SK-N-SH (cell line): ENCODE data around the gene KIF1C. TPM values are rescaled to one million over a fixed set of nuclear protein-coding genes. Genes with fewer than 3 reads are reported as not detected.

Source experiments
- CTCF ChIA-PET: fragments of 300-600, 350-600 bp; formaldehyde crosslinking; extraction: SDS; loops from one replicate; lab custom pipeline; 2021; lab: Yijun Ruan, JAX
- POLR2A ChIA-PET: fragments of 350-600 bp; sonication (Branson Sonifier 250); formaldehyde crosslinking; extraction: SDS; loops from one replicate; lab custom pipeline; 2020; ENCODE audit warnings: antibody characterized with exemption, inconsistent platforms; lab: Yijun Ruan, JAX
- DNase-seq: peaks from one replicate; pipeline ENCODE4 v3.0.0; 2012
- H2AFZ ChIP-seq: fragments of 200-600 bp; sonication (generic); 2 replicates; pipeline ENCODE4 v1.8.1; 2016; ENCODE audit warnings: antibody characterized with exemption, mild to moderate bottlenecking, low read depth
- H3F3A ChIP-seq: fragments of 200-600 bp; sonication (generic); replicated peaks from 2 replicates; pipeline ENCODE3; 2016; ENCODE audit warnings: antibody characterized with exemption, mild to moderate bottlenecking; ENCODE audit not compliant: insufficient read depth
- H3K27ac ChIP-seq, 2 experiments: fragments of 200-500 bp in 1 of 2; fragments of 200-600 bp in 1 of 2; sonication (Bioruptor generic) in 1 of 2; sonication (generic), shearing (Covaris generic) in 1 of 2; 2 replicates each; pipeline versions ENCODE4 v1.5.1 to v1.6.1; 2014 to 2016; ENCODE audit warnings: low read depth in 2 of 2, inconsistent platforms in 1 of 2, low read length in 1 of 2, mild to moderate bottlenecking in 1 of 2, mixed read lengths in 1 of 2
- H3K27me3 ChIP-seq: fragments of 200-600 bp; sonication (generic), shearing (Covaris generic); 2 replicates; pipeline ENCODE4 v1.6.1; 2016; ENCODE audit warnings: mixed run types; ENCODE audit not compliant: insufficient read depth
- H3K36me3 ChIP-seq, 2 experiments: fragments of 200-500 bp in 1 of 2; fragments of 200-600 bp in 1 of 2; sonication (Bioruptor generic) in 1 of 2; sonication (generic) in 1 of 2; replicated peaks in 1 of 2; 2 replicates each; pipeline versions ENCODE3 to v1.5.1; 2014 to 2016; ENCODE audit warnings: low read length in 1 of 2, mild to moderate bottlenecking in 1 of 2; ENCODE audit not compliant: insufficient read depth in 2 of 2, control insufficient read depth in 1 of 2
- H3K4me1 ChIP-seq, 2 experiments: fragments of 200-500 bp in 1 of 2; fragments of 200-600 bp in 1 of 2; sonication (Bioruptor generic) in 1 of 2; sonication (generic), shearing (Covaris generic) in 1 of 2; 2 replicates each; pipeline versions ENCODE4 v1.5.1 to v1.6.1; 2014 to 2016; ENCODE audit warnings: low read depth in 1 of 2, low read length in 1 of 2, mixed run types in 1 of 2; ENCODE audit not compliant: insufficient read depth in 2 of 2, control insufficient read depth in 1 of 2
- H3K4me2 ChIP-seq: fragments of 200-600 bp; sonication (generic), shearing (Covaris generic); 2 replicates; pipeline ENCODE4 v1.6.1; 2017; ENCODE audit warnings: mixed run types
- H3K4me3 ChIP-seq, 2 experiments: fragments of 200-500 bp in 1 of 2; fragments of 200-600 bp in 1 of 2; sonication (Bioruptor generic) in 1 of 2; sonication (generic), shearing (Covaris generic) in 1 of 2; 2 replicates each; pipeline versions ENCODE4 v1.5.1 to v1.8.1; 2014 to 2016; ENCODE audit warnings: low read depth in 2 of 2, inconsistent platforms in 1 of 2, low read length in 1 of 2, mild to moderate bottlenecking in 1 of 2, mixed read lengths in 1 of 2, moderate library complexity in 1 of 2
- H3K79me2 ChIP-seq: fragments of 200-600 bp; sonication (generic); 2 replicates; pipeline ENCODE4 v1.8.1; 2017; ENCODE audit warnings: mild to moderate bottlenecking; ENCODE audit not compliant: insufficient read depth
- H3K9ac ChIP-seq: fragments of 200-600 bp; sonication (generic); 2 replicates; pipeline ENCODE4 v1.6.1; 2017; ENCODE audit warnings: mixed run types
- H3K9me2 ChIP-seq: fragments of 200-600 bp; sonication (generic); 2 replicates; pipeline ENCODE4 v1.6.1; 2017; ENCODE audit warnings: mixed run types
- H3K9me3 ChIP-seq: fragments of 200-600 bp; sonication (generic); 2 replicates; pipeline ENCODE4 v1.6.1; 2017; ENCODE audit warnings: mixed run types, mild to moderate bottlenecking, moderate library complexity
- H4K20me1 ChIP-seq: fragments of 200-600 bp; sonication (generic); 2 replicates; pipeline ENCODE4 v1.6.1; 2017; ENCODE audit warnings: mild to moderate bottlenecking, mixed run types; ENCODE audit not compliant: insufficient read depth
- EZH2phosphoT487 ChIP-seq: fragments of 200-600 bp; sonication (generic); IDR thresholded peaks from 2 replicates; pipeline ENCODE4 v1.6.1; 2017; ENCODE audit warnings: low read depth, mixed run types, mild to moderate bottlenecking, antibody characterized with exemption, moderate library complexity, borderline replicate concordance
- FOXJ3 ChIP-seq: sonication (generic); formaldehyde crosslinking; IDR thresholded peaks from 2 replicates; pipeline ENCODE4 v1.5.1; 2020; ENCODE audit warnings: mild to moderate bottlenecking, missing genetic modification reagents
- GABPA ChIP-seq: IDR thresholded peaks from 2 replicates; pipeline ENCODE4 v1.4.0; 2012; ENCODE audit warnings: low read depth, mild to moderate bottlenecking
- JUND ChIP-seq: IDR thresholded peaks from 2 replicates; pipeline ENCODE4 v1.4.0; 2012
- MEF2A ChIP-seq: IDR thresholded peaks from 2 replicates; pipeline ENCODE4 v1.4.0; 2012; ENCODE audit warnings: low read depth, borderline replicate concordance
- NFIC ChIP-seq: IDR thresholded peaks from 2 replicates; pipeline ENCODE4 v1.4.0; 2012; ENCODE audit warnings: borderline replicate concordance
- NRF1 ChIP-seq: IDR thresholded peaks from 2 replicates; pipeline ENCODE4 v1.6.1; 2012; ENCODE audit warnings: low read depth, mild to moderate bottlenecking, low read length
- POLR2AphosphoS5 ChIP-seq: IDR thresholded peaks from 2 replicates; pipeline ENCODE4 v1.6.1; 2012; ENCODE audit warnings: low read depth, low read length
- RAD21 ChIP-seq: IDR thresholded peaks from 2 replicates; pipeline ENCODE4 v1.6.1; 2012; ENCODE audit warnings: mild to moderate bottlenecking, low read length
- RCOR1 ChIP-seq: fragments of 150-350 bp; IDR thresholded peaks from 2 replicates; pipeline ENCODE4 v1.6.1; 2017; ENCODE audit warnings: antibody characterized with exemption, low read length
- YY1 ChIP-seq: IDR thresholded peaks from 2 replicates; pipeline ENCODE4 v1.4.0; 2012; ENCODE audit warnings: low read depth, mild to moderate bottlenecking
- WGBS: methylation state at CpG from one replicate; pipeline ENCODE4 v1.1.6; 2017; ENCODE audit warnings: low lambda C conversion rate; 5-methylcytosine and 5-hydroxymethylcytosine counted together
- polyA plus RNA-seq, 3 experiments: library from polyadenylated mRNA; depleted of rRNA; stranded (reverse); fragments of >200 nt; gene quantifications; 2 replicates each; pipeline ENCODE4 v1.2.3, GENCODE V29; 2012
- TF ChIP-seq, protein P1 (sequence below): fragments of 150-350 bp; IDR thresholded peaks from 2 replicates; pipeline ENCODE4 v1.6.1; 2016; ENCODE audit warnings: mild to moderate bottlenecking, low read depth, low read length
- TF ChIP-seq, protein P2 (sequence below): IDR thresholded peaks from 2 replicates; pipeline ENCODE4; 2012
- TF ChIP-seq, protein P3 (sequence below): fragments of 150-350 bp; IDR thresholded peaks from 2 replicates; pipeline ENCODE4 v1.6.1; 2017; ENCODE audit warnings: antibody characterized with exemption, low read length, low read depth, borderline replicate concordance
- TF ChIP-seq, protein P4 (sequence below): IDR thresholded peaks from 2 replicates; pipeline ENCODE4 v1.6.1; 2012; ENCODE audit warnings: mild to moderate bottlenecking, low read depth, low read length, moderate library complexity
- TF ChIP-seq, protein P5 (sequence below): IDR thresholded peaks from 2 replicates; pipeline ENCODE4 v1.4.0; 2012; ENCODE audit warnings: low read depth

Gene KIF1C
- polyA plus RNA-seq, 1 of the 3 experiments (the other 2 are of a cell fraction): 58.2 TPM

DNA sequence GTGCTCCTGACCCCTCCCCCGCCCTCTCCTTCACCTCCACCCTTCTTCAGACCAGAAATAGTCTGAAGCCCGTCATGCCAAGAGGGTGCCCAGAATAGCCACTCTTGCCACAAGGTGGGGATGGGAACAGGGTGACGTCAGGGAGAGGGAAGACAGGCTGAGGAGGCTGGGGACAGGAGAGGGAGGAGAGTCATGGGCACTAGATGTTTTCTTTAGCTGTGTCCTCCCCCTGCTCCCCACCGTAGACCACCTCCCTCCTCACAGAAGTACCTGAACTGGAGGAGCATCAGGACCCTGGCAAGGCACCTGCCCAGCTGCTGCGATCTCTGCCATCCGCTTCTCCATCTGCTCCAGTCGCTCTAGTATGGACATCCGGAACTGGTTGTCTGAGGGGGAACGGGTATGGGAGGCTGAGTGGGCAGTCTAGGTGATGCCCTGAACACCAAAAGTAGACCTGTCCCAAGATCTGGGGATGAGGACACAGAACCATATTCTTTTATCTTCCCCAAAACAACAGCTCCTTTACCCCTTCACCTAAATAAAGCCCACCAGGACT, 23.6 kb upstream of the KIF1C start:
- H3K9ac ChIP-seq: no peak overlapping the region
- no peaks in the 10 kb centered on the region for H3K27me3 ChIP-seq
- H3K79me2 ChIP-seq: peaks cover 11% of the 10 kb centered on the region
- H3K4me2 ChIP-seq: no peak overlapping the region
- H3K27ac ChIP-seq: no peak overlapping the region
- H3K36me3 ChIP-seq: peaks cover 24 to 45% of the 10 kb centered on the region in 2 experiments
- no peak overlapping the region for H2AFZ ChIP-seq
- TF ChIP-seq, protein P1, sequence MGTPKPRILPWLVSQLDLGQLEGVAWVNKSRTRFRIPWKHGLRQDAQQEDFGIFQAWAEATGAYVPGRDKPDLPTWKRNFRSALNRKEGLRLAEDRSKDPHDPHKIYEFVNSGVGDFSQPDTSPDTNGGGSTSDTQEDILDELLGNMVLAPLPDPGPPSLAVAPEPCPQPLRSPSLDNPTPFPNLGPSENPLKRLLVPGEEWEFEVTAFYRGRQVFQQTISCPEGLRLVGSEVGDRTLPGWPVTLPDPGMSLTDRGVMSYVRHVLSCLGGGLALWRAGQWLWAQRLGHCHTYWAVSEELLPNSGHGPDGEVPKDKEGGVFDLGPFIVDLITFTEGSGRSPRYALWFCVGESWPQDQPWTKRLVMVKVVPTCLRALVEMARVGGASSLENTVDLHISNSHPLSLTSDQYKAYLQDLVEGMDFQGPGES: no peak
- TF ChIP-seq, protein P2, sequence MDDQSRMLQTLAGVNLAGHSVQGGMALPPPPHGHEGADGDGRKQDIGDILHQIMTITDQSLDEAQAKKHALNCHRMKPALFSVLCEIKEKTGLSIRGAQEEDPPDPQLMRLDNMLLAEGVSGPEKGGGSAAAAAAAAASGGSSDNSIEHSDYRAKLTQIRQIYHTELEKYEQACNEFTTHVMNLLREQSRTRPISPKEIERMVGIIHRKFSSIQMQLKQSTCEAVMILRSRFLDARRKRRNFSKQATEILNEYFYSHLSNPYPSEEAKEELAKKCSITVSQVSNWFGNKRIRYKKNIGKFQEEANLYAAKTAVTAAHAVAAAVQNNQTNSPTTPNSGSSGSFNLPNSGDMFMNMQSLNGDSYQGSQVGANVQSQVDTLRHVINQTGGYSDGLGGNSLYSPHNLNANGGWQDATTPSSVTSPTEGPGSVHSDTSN: no peak
- TF ChIP-seq, protein P3, sequence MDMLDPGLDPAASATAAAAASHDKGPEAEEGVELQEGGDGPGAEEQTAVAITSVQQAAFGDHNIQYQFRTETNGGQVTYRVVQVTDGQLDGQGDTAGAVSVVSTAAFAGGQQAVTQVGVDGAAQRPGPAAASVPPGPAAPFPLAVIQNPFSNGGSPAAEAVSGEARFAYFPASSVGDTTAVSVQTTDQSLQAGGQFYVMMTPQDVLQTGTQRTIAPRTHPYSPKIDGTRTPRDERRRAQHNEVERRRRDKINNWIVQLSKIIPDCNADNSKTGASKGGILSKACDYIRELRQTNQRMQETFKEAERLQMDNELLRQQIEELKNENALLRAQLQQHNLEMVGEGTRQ: no peak
- no peak for TF ChIP-seq POLR2AphosphoS5
- TF ChIP-seq GABPA: no peak
- no peak for TF ChIP-seq MEF2A
- TF ChIP-seq YY1: no peak
- TF ChIP-seq NFIC: no peak
- no peak for TF ChIP-seq JUND
- TF ChIP-seq FOXJ3: no peak
- no peak for TF ChIP-seq RCOR1
- no peak for TF ChIP-seq NRF1
- TF ChIP-seq EZH2phosphoT487: no peak
- TF ChIP-seq, protein P4, sequence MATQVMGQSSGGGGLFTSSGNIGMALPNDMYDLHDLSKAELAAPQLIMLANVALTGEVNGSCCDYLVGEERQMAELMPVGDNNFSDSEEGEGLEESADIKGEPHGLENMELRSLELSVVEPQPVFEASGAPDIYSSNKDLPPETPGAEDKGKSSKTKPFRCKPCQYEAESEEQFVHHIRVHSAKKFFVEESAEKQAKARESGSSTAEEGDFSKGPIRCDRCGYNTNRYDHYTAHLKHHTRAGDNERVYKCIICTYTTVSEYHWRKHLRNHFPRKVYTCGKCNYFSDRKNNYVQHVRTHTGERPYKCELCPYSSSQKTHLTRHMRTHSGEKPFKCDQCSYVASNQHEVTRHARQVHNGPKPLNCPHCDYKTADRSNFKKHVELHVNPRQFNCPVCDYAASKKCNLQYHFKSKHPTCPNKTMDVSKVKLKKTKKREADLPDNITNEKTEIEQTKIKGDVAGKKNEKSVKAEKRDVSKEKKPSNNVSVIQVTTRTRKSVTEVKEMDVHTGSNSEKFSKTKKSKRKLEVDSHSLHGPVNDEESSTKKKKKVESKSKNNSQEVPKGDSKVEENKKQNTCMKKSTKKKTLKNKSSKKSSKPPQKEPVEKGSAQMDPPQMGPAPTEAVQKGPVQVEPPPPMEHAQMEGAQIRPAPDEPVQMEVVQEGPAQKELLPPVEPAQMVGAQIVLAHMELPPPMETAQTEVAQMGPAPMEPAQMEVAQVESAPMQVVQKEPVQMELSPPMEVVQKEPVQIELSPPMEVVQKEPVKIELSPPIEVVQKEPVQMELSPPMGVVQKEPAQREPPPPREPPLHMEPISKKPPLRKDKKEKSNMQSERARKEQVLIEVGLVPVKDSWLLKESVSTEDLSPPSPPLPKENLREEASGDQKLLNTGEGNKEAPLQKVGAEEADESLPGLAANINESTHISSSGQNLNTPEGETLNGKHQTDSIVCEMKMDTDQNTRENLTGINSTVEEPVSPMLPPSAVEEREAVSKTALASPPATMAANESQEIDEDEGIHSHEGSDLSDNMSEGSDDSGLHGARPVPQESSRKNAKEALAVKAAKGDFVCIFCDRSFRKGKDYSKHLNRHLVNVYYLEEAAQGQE: no peak
- TF ChIP-seq, protein P5, sequence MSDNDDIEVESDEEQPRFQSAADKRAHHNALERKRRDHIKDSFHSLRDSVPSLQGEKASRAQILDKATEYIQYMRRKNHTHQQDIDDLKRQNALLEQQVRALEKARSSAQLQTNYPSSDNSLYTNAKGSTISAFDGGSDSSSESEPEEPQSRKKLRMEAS: no peak
- TF ChIP-seq RAD21: no peak
- DNase-seq: no peak
- peaks cover 4% of the 10 kb centered on the region for H3F3A ChIP-seq
- 91% methylated on average over 9 of the region's 9 CpGs for whole genome bisulfite sequencing
- CTCF ChIA-PET: interaction anchor here (1.0 to 3.0 kb wide), 4 partner anchors 13 to 89 kb away, joined by 3 to 10 read pairs (median 5); partner anchors contain the start of gene CAMTA2
- H3K4me3 ChIP-seq: no peak overlapping the region
- POLR2A ChIA-PET: no interaction called here
- H4K20me1 ChIP-seq: no peaks in the 10 kb centered on the region
- peaks cover 9 to 10% of the 10 kb centered on the region in 2 experiments; a peak in 2 of 4 replicates for H3K4me1 ChIP-seq
- H3K9me3 ChIP-seq: no peaks in the 10 kb centered on the region
- H3K9me2 ChIP-seq: no peaks in the 10 kb centered on the region
